Epithelial cell of prostate (primary cell): ENCODE data around the gene MAP2.

Experiments used
- DNase-seq: peaks from one replicate; pipeline ENCODE4 v3.0.0-alpha.2; 2011; ENCODE audit warnings: low read depth, low spot score
- H3K27ac ChIP-seq: fragments of 450-650 bp; 2 replicates; pipeline ENCODE4 v1.5.1; 2017; ENCODE audit warnings: mild to moderate bottlenecking

Gene MAP2

GRCh38 chr2:209767316-209767715 is 343.5 kb downstream of the MAP2 start:
- no peak overlapping the region for H3K27ac ChIP-seq
- DNase-seq = no peak

DNA sequence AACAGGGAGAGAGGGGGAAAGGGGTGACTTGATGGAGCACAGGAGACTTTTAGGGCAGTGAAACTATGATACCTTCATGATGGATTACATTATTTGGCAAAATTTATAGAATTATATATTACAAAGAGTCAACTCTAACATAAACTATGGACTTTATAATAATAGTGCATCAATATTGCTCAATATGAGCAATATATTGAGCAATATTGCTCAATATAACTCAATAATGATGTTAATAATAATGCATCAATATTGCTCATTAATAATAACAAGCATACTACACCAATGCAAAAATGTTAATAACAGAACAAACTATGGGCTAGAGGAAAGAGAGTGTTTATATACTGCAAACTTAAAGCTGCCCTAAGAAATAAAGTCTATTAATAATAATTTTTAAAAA is 344.7 kb downstream of the MAP2 start:
- no peak overlapping the region for H3K27ac ChIP-seq
- no peak for DNase-seq

GRCh38 chr2:209771474-209772289 is 347.8 kb downstream of the MAP2 start, which contains the start of gene UNC80:
Gene UNC80 (plus strand): TSS chr2:209771832. CDS start chr2:209772073, 241 bp downstream.
- no peak for DNase-seq
- no peak within 1 kb of the TSS for H3K27ac ChIP-seq

GRCh38 chr2:209772290-209772685 is 348.4 kb downstream of the MAP2 start:
- no peak overlapping the region for H3K27ac ChIP-seq
- DNase-seq = no peak

GRCh38 chr2:209773377-209773776 is 349.5 kb downstream of the MAP2 start:
- no peak for DNase-seq
- H3K27ac ChIP-seq = no peak overlapping the region
